CD4-positive, alpha-beta T cell treated with Interleukin-4 for 4 hours (primary cell): ENCODE measurements around the gene PAPPA.

ENCODE experiments used
- DNase-seq: peaks from one replicate; pipeline ENCODE4 v3.0.0-alpha.2; 2020

PAPPA gene

GRCh38 chr9:116325924-116326323, 172.3 kb downstream of the PAPPA start:
- no peak for DNase-seq

- DNase-seq = no peak
These were observed 174.3 kb downstream of the PAPPA start for GRCh38 chr9:116327701-116328405.

- no peak for DNase-seq
These were observed 175.9 kb downstream of the PAPPA start for GRCh38 chr9:116329470-116329869.

- DNase-seq = no peak
These were observed 177.7 kb downstream of the PAPPA start for GRCh38 chr9:116331241-116331640.

- DNase-seq = no peak
These were observed 178.5 kb downstream of the PAPPA start for GRCh38 chr9:116332090-116332489.

- DNase-seq = no peak
These were observed 179.7 kb downstream of the PAPPA start for GRCh38 chr9:116333254-116333653.

GRCh38 chr9:116334546-116335150, 181.1 kb downstream of the PAPPA start:
- DNase-seq = no peak

- DNase-seq = no peak
These were observed 181.8 kb downstream of the PAPPA start for GRCh38 chr9:116335392-116335791.

GRCh38 chr9:116336133-116336862, 182.7 kb downstream of the PAPPA start:
- DNase-seq = no peak

GRCh38 chr9:116337015-116337414, 183.4 kb downstream of the PAPPA start:
- DNase-seq = no peak

GRCh38 chr9:116340270-116340669, 186.7 kb downstream of the PAPPA start:
- no peak for DNase-seq

- DNase-seq = no peak
These were observed 188.5 kb downstream of the PAPPA start for GRCh38 chr9:116342061-116342460.

GRCh38 chr9:116342941-116343340, 189.3 kb downstream of the PAPPA start:
- DNase-seq = no peak

- DNase-seq = no peak
These were observed 190.8 kb downstream of the PAPPA start for GRCh38 chr9:116344416-116344815.

- no peak for DNase-seq
These were observed 191.8 kb downstream of the PAPPA start for GRCh38 chr9:116345393-116345792.

- DNase-seq = no peak
These were observed 192.2 kb downstream of the PAPPA start for GRCh38 chr9:116345817-116346216.

GRCh38 chr9:116349684-116350083, 196.1 kb downstream of the PAPPA start:
- no peak for DNase-seq

- no peak for DNase-seq
These were observed 196.6 kb downstream of the PAPPA start for GRCh38 chr9:116350213-116350612.

GRCh38 chr9:116352958-116353357, 199.4 kb downstream of the PAPPA start:
- DNase-seq = no peak

- DNase-seq = no peak
These were observed 201.7 kb downstream of the PAPPA start for GRCh38 chr9:116355153-116355921.

GRCh38 chr9:116358251-116358650, 204.7 kb downstream of the PAPPA start:
- no peak for DNase-seq

- no peak for DNase-seq
These were observed 206.4 kb downstream of the PAPPA start for GRCh38 chr9:116360016-116360415.

- no peak for DNase-seq
These were observed 207.4 kb downstream of the PAPPA start for GRCh38 chr9:116360989-116361388.
